ENCODE results near the gene GCNT2. TPM values are rescaled to one million over a fixed set of nuclear protein-coding genes. Genes with fewer than 3 reads are reported as not detected.

Gene GCNT2
- total and polyA plus RNA-seq, 10 donors: 1.8 to 27.2 (median 11.3) TPM

GRCh38 chr6:10495029-10495428, 26.1 kb upstream of the GCNT2 start:
- WGBS, 5 donors: 26 to 44% (median 30%) methylated on average over 14 of the region's 14 CpGs
- intact Hi-C loops (cut with DNase I; ENCODE audit: low total_unique reads): no loop called here

GRCh38 chr6:10505529-10505928, 15.6 kb upstream of the GCNT2 start:
- no peak for DNase-seq

More at GRCh38 chr6:10495029-10495428, 26.1 kb upstream of the GCNT2 start:
- no peak overlapping the region for H3K27ac ChIP-seq
- TF ChIP-seq POLR2A (IDR thresholded peaks at IDR 0.05) (no peak), CTCF (IDR thresholded peaks at IDR 0.05 in 8 of 11, conservative IDR thresholded peaks at IDR 0.05 in 3 of 11) (no peak), POLR2AphosphoS5 (IDR thresholded peaks at IDR 0.05) (no peak)
- H3K27me3 ChIP-seq (replicated peaks in 1 of 7): peaks cover 0 to 40% (median 0%) of the 10 kb centered on the region in 7 donors
- DNase-seq: no peak
- H3K9me3 ChIP-seq: peaks cover 0 to 10% (median 0%) of the 10 kb centered on the region in 8 donors
- H3K4me3 ChIP-seq: no peak overlapping the region
- no peaks in the 10 kb centered on the region for H3K36me3 ChIP-seq
- no peaks in the 10 kb centered on the region for H3K4me1 ChIP-seq

GRCh38 chr6:10507298-10507697, 13.9 kb upstream of the GCNT2 start:
- Histone ChIP-seq H3K9me3 (no peaks in the 10 kb centered on the region), H3K4me3 (no peak overlapping the region), H3K4me1 (peaks cover 0 to 14% (median 6%) of the 10 kb centered on the region in 6 donors), H3K36me3 (no peaks in the 10 kb centered on the region), H3K27me3 (replicated peaks in 1 of 7) (peaks cover 0 to 6% (median 0%) of the 10 kb centered on the region in 7 donors), H3K27ac (peak overlapping the region in 1 of 8 donors; percentile 27)
- WGBS, 5 donors: 68 to 83% (median 81%) methylated on average over 6 of the region's 6 CpGs
- DNase-seq: no peak
- no peak for TF ChIP-seq POLR2AphosphoS5 (IDR thresholded peaks at IDR 0.05)
- TF ChIP-seq POLR2A (IDR thresholded peaks at IDR 0.05): no peak
- TF ChIP-seq CTCF (IDR thresholded peaks at IDR 0.05 in 8 of 11, conservative IDR thresholded peaks at IDR 0.05 in 3 of 11): no peak
- intact Hi-C loops (cut with DNase I; ENCODE audit: low total_unique reads): loop anchor here (10.0 kb wide), 1 partner anchor 298 kb away; no protein-coding TSS in a partner anchor

More at GRCh38 chr6:10505529-10505928, 15.6 kb upstream of the GCNT2 start:
- H3K4me3 ChIP-seq: no peak overlapping the region
- peaks cover 0 to 16% (median 0%) of the 10 kb centered on the region in 7 donors for H3K27me3 ChIP-seq (replicated peaks in 1 of 7)
- peaks cover 0 to 8% (median 2%) of the 10 kb centered on the region in 6 donors for H3K4me1 ChIP-seq
- no peak for TF ChIP-seq POLR2A (IDR thresholded peaks at IDR 0.05)
- TF ChIP-seq POLR2AphosphoS5 (IDR thresholded peaks at IDR 0.05): no peak
- no peak for TF ChIP-seq CTCF (IDR thresholded peaks at IDR 0.05 in 8 of 11, conservative IDR thresholded peaks at IDR 0.05 in 3 of 11)
- H3K9me3 ChIP-seq: no peaks in the 10 kb centered on the region
- no peaks in the 10 kb centered on the region for H3K36me3 ChIP-seq
- no peak overlapping the region for H3K27ac ChIP-seq
- intact Hi-C loops (cut with DNase I; ENCODE audit: low total_unique reads): loop anchor here (10.0 kb wide), 1 partner anchor 299 kb away; no protein-coding TSS in a partner anchor
- 61 to 83% (median 72%) methylated on average over 6 of the region's 6 CpGs for WGBS, 5 donors

GRCh38 chr6:10507715-10508114, 13.4 kb upstream of the GCNT2 start:
- intact Hi-C loops (cut with DNase I; ENCODE audit: low total_unique reads): loop anchor here (10.0 kb wide), 1 partner anchor 297 kb away; no protein-coding TSS in a partner anchor
- Histone ChIP-seq H3K4me3 (no peak overlapping the region), H3K27ac (peak overlapping the region in 1 of 8 donors; percentile 27), H3K4me1 (peaks cover 0 to 14% (median 6%) of the 10 kb centered on the region in 6 donors), H3K9me3 (no peaks in the 10 kb centered on the region), H3K27me3 (replicated peaks in 1 of 7) (peaks cover 0 to 6% (median 0%) of the 10 kb centered on the region in 7 donors), H3K36me3 (no peaks in the 10 kb centered on the region)
- no peak for DNase-seq
- no peak for TF ChIP-seq CTCF (IDR thresholded peaks at IDR 0.05 in 8 of 11, conservative IDR thresholded peaks at IDR 0.05 in 3 of 11)
- no peak for TF ChIP-seq POLR2AphosphoS5 (IDR thresholded peaks at IDR 0.05)
- WGBS, 5 donors: 79 to 87% (median 84%) methylated on average over 5 of the region's 5 CpGs

Data from spleen (tissue), 11 donors.